Measurements from ENCODE around the gene SLC43A1.

Gene SLC43A1

DNA sequence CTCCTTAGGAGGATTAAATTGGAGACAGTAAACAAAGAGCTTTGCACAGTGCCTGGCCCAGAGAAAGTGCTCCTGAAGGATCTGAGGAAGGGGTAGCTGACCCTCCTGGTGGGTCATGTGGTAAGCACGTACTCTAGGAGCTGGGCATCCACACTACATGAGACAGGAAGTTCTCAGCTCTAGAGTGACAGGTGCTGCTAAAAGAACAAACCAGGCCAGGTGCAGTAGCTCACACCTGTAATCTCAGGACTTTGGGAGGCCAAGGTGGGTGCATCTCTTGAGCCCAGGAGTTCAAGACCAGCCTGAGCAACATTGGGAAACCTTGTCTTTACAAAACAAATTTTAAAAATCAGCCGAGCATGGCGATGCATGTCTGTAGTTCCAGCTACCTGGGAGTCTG is 13.1 kb downstream of the SLC43A1 start:
- H3K4me1 ChIP-seq (ENCODE audit: control insufficient read depth, insufficient read depth, low read length): peaks cover 40% of the 10 kb centered on the region
- no peak overlapping the region for H3K4me3 ChIP-seq (ENCODE audit: low read length)
- no peaks in the 10 kb centered on the region for H3K9me3 ChIP-seq (ENCODE audit: control insufficient read depth, low read length)
- no peaks in the 10 kb centered on the region for H3K27me3 ChIP-seq (ENCODE audit: control insufficient read depth, insufficient read depth, low read length)
- H3K9ac ChIP-seq (ENCODE audit: low read length): no peak overlapping the region
- H3K36me3 ChIP-seq (ENCODE audit: control insufficient read depth, insufficient read depth, low read length): no peaks in the 10 kb centered on the region

DNA sequence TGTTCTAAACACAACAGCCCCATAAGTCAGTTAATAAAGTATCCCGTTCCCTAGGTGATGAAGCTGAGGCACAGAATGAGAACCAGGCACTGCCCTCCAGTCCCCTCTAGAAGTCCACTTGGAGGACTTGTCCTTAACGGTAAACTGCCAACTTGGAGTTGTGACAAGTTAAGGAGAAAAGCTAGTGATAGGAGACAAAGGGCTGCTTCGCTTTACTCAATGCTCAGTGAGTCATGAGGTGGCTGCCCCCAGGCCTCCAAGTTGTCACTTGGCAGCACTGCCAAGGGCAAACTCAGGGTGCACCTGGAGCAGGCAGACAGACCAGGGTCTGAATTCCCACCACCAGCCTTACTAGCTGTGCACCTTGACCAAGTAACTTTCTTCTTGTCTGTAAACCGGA is 13.5 kb downstream of the SLC43A1 start:
- Histone ChIP-seq H3K9me3 (ENCODE audit: control insufficient read depth, low read length) (no peaks in the 10 kb centered on the region), H3K27me3 (ENCODE audit: control insufficient read depth, insufficient read depth, low read length) (no peaks in the 10 kb centered on the region), H3K36me3 (ENCODE audit: control insufficient read depth, insufficient read depth, low read length) (no peaks in the 10 kb centered on the region), H3K9ac (ENCODE audit: low read length) (no peak overlapping the region), H3K4me3 (ENCODE audit: low read length) (no peak overlapping the region), H3K4me1 (ENCODE audit: control insufficient read depth, insufficient read depth, low read length) (peaks cover 44% of the 10 kb centered on the region)

DNA sequence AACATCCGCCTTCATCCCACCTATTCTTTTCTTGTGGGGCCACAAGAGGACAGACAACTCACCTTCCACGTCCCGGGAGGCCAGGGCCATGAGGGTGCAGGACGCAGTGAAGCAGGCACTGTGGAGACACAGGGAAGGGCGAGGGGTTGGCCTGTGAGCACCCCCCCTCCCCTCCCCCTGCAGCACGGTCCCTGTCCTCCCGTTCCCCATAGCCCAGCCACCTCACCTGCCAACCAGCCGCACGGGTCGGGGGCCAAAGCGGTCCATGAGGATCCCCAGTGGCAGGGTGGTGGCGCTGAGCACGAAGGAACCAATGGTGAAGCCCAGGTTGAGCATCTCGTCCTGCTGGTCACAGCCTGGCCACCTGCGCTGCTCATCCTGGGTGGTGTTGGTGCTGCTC is 14.6 kb downstream of the SLC43A1 start:
- H3K9me3 ChIP-seq (ENCODE audit: control insufficient read depth, low read length): no peaks in the 10 kb centered on the region
- H3K36me3 ChIP-seq (ENCODE audit: control insufficient read depth, insufficient read depth, low read length): no peaks in the 10 kb centered on the region
- H3K27me3 ChIP-seq (ENCODE audit: control insufficient read depth, insufficient read depth, low read length): no peaks in the 10 kb centered on the region
- no peak overlapping the region for H3K9ac ChIP-seq (ENCODE audit: low read length)
- no peak overlapping the region for H3K4me3 ChIP-seq (ENCODE audit: low read length)
- peaks cover 51% of the 10 kb centered on the region for H3K4me1 ChIP-seq (ENCODE audit: control insufficient read depth, insufficient read depth, low read length)

GRCh38 chr11:57500515-57500914 is 15.0 kb downstream of the SLC43A1 start:
- peaks cover 51% of the 10 kb centered on the region for H3K4me1 ChIP-seq (ENCODE audit: control insufficient read depth, insufficient read depth, low read length)
- H3K36me3 ChIP-seq (ENCODE audit: control insufficient read depth, insufficient read depth, low read length): no peaks in the 10 kb centered on the region
- no peak overlapping the region for H3K4me3 ChIP-seq (ENCODE audit: low read length)
- H3K9me3 ChIP-seq (ENCODE audit: control insufficient read depth, low read length): no peaks in the 10 kb centered on the region
- H3K9ac ChIP-seq (ENCODE audit: low read length): no peak overlapping the region
- H3K27me3 ChIP-seq (ENCODE audit: control insufficient read depth, insufficient read depth, low read length): no peaks in the 10 kb centered on the region

DNA sequence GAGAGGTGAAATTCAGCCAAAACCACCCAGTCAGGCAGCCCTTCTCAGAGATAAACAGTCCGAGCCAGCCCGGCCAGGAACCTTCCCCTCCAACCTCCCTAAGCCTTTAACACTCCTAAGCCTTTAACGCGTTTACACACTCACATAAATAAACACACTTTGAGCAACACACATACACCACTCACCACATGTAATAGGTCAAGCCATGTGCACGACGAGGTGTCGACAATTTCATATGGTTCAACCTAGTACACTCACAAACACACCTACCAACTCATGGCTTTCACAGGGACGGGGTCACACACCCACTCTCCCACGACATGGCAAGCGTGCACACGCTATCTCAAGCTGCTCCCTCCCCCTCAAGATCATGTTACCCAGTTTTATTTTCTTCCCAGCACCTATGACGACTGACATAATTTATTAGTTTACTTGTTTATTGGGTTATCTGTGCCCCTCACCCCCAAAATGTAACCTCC is 15.5 kb downstream of the SLC43A1 start:
- H3K27me3 ChIP-seq (ENCODE audit: control insufficient read depth, insufficient read depth, low read length): no peaks in the 10 kb centered on the region
- peaks cover 51% of the 10 kb centered on the region for H3K4me1 ChIP-seq (ENCODE audit: control insufficient read depth, insufficient read depth, low read length)
- H3K4me3 ChIP-seq (ENCODE audit: low read length): peak overlapping the region; percentile 18
- H3K9ac ChIP-seq (ENCODE audit: low read length): no peak overlapping the region
- no peaks in the 10 kb centered on the region for H3K9me3 ChIP-seq (ENCODE audit: control insufficient read depth, low read length)
- H3K36me3 ChIP-seq (ENCODE audit: control insufficient read depth, insufficient read depth, low read length): no peaks in the 10 kb centered on the region

GRCh38 chr11:57499413-57499982 is 16.0 kb downstream of the SLC43A1 start:
- Histone ChIP-seq H3K4me1 (ENCODE audit: control insufficient read depth, insufficient read depth, low read length) (peaks cover 51% of the 10 kb centered on the region), H3K27me3 (ENCODE audit: control insufficient read depth, insufficient read depth, low read length) (no peaks in the 10 kb centered on the region), H3K9me3 (ENCODE audit: control insufficient read depth, low read length) (no peaks in the 10 kb centered on the region), H3K36me3 (ENCODE audit: control insufficient read depth, insufficient read depth, low read length) (no peaks in the 10 kb centered on the region), H3K4me3 (ENCODE audit: low read length) (peak overlapping the region; percentile 18), H3K9ac (ENCODE audit: low read length) (no peak overlapping the region)

- H3K9ac ChIP-seq (ENCODE audit: low read length): no peak overlapping the region
- H3K4me3 ChIP-seq (ENCODE audit: low read length): no peak overlapping the region
- peaks cover 51% of the 10 kb centered on the region for H3K4me1 ChIP-seq (ENCODE audit: control insufficient read depth, insufficient read depth, low read length)
- H3K27me3 ChIP-seq (ENCODE audit: control insufficient read depth, insufficient read depth, low read length): no peaks in the 10 kb centered on the region
- no peaks in the 10 kb centered on the region for H3K36me3 ChIP-seq (ENCODE audit: control insufficient read depth, insufficient read depth, low read length)
- no peaks in the 10 kb centered on the region for H3K9me3 ChIP-seq (ENCODE audit: control insufficient read depth, low read length)
These were observed 17.0 kb downstream of the SLC43A1 start for GRCh38 chr11:57498540-57498939.

- no peaks in the 10 kb centered on the region for H3K36me3 ChIP-seq (ENCODE audit: control insufficient read depth, insufficient read depth, low read length)
- no peak overlapping the region for H3K4me3 ChIP-seq (ENCODE audit: low read length)
- peaks cover 51% of the 10 kb centered on the region for H3K4me1 ChIP-seq (ENCODE audit: control insufficient read depth, insufficient read depth, low read length)
- H3K9me3 ChIP-seq (ENCODE audit: control insufficient read depth, low read length): no peaks in the 10 kb centered on the region
- no peaks in the 10 kb centered on the region for H3K27me3 ChIP-seq (ENCODE audit: control insufficient read depth, insufficient read depth, low read length)
- H3K9ac ChIP-seq (ENCODE audit: low read length): no peak overlapping the region
These were observed 17.9 kb downstream of the SLC43A1 start for GRCh38 chr11:57497303-57498247.

DNA sequence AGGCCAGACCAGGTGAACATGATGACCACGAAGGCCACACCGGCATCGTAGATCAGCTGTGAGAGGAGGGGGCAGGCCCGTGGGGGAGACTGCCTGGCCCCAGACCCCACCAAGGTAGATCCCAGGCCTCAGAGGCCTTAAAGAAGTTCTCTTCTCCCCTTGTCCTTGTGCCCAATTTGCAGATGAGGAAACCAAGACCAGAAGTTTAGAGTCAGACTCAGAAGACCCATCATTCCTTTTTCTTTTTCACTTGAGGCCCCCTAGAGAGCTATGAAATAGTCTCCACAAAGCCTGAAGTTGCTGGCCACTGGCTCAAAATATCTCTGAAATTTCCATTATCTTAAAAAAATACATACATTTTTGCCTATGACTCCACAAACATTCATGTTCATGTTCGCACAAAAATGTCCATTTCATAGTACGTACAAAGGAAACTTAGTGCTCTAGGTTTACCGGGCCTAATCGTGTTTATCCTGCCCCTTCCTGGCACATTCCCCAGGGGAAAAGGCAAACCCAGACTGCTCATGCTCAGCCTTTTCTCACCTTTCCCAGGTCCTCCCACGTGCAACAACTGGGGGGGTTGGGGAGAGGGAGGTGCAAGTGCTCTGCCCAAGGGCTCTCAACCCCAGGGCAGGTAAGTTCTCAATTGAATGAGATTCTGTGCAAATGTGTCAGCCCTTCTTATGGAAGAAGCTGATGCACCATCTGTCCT is 19.2 kb downstream of the SLC43A1 start:
- H3K27me3 ChIP-seq (ENCODE audit: control insufficient read depth, insufficient read depth, low read length): no peaks in the 10 kb centered on the region
- no peaks in the 10 kb centered on the region for H3K9me3 ChIP-seq (ENCODE audit: control insufficient read depth, low read length)
- H3K4me3 ChIP-seq (ENCODE audit: low read length): no peak overlapping the region
- H3K9ac ChIP-seq (ENCODE audit: low read length): no peak overlapping the region
- peaks cover 45% of the 10 kb centered on the region for H3K4me1 ChIP-seq (ENCODE audit: control insufficient read depth, insufficient read depth, low read length)
- no peaks in the 10 kb centered on the region for H3K36me3 ChIP-seq (ENCODE audit: control insufficient read depth, insufficient read depth, low read length)

- H3K9me3 ChIP-seq (ENCODE audit: control insufficient read depth, low read length): no peaks in the 10 kb centered on the region
- no peak overlapping the region for H3K4me3 ChIP-seq (ENCODE audit: low read length)
- H3K27me3 ChIP-seq (ENCODE audit: control insufficient read depth, insufficient read depth, low read length): no peaks in the 10 kb centered on the region
- H3K9ac ChIP-seq (ENCODE audit: low read length): no peak overlapping the region
- H3K36me3 ChIP-seq (ENCODE audit: control insufficient read depth, insufficient read depth, low read length): no peaks in the 10 kb centered on the region
- peaks cover 26% of the 10 kb centered on the region for H3K4me1 ChIP-seq (ENCODE audit: control insufficient read depth, insufficient read depth, low read length)
These were observed 21.7 kb downstream of the SLC43A1 start for GRCh38 chr11:57493507-57494503.

- peaks cover 3% of the 10 kb centered on the region for H3K4me1 ChIP-seq (ENCODE audit: control insufficient read depth, insufficient read depth, low read length)
- H3K36me3 ChIP-seq (ENCODE audit: control insufficient read depth, insufficient read depth, low read length): no peaks in the 10 kb centered on the region
- no peak overlapping the region for H3K4me3 ChIP-seq (ENCODE audit: low read length)
These were observed 24.0 kb downstream of the SLC43A1 start for GRCh38 chr11:57491371-57492061.

More at GRCh38 chr11:57491371-57492061, 24.0 kb downstream of the SLC43A1 start:
- H3K9me3 ChIP-seq (ENCODE audit: control insufficient read depth, low read length): no peaks in the 10 kb centered on the region
- H3K9ac ChIP-seq (ENCODE audit: low read length): no peak overlapping the region
- H3K27me3 ChIP-seq (ENCODE audit: control insufficient read depth, insufficient read depth, low read length): no peaks in the 10 kb centered on the region
